CMK (cell line): ENCODE measurements around the gene ESRRG.
"Not testable (repeated sequence)": the region's sequence is repeated elsewhere in the genome, so short reads cannot be mapped to it uniquely, and the experiment has no call there.

ENCODE experiments used
- DNase-seq: peaks from one replicate; pipeline ENCODE4 v3.0.0-alpha.2; 2010; ENCODE audit warnings: low read depth

The ESRRG gene

DNA sequence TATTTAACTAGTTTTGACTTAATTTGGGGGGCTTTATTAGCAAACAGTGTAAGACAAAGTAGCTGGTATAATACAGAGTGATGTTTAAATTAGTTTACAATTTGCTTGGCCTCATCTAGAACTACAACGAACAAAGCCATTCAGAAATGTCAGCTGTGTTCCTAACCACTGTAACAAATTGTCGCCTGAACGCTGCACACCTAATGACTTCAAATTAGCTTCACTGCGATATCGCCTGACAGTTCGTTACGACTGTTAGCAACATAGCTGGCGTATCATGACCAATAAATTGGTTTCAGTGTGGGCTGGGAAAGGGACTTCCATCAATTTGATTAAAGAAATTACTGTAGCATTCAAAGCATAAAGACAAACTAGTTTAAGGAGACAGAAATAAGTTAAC lies 160.1 kb downstream of the ESRRG start:
- DNase-seq: no peak

DNA sequence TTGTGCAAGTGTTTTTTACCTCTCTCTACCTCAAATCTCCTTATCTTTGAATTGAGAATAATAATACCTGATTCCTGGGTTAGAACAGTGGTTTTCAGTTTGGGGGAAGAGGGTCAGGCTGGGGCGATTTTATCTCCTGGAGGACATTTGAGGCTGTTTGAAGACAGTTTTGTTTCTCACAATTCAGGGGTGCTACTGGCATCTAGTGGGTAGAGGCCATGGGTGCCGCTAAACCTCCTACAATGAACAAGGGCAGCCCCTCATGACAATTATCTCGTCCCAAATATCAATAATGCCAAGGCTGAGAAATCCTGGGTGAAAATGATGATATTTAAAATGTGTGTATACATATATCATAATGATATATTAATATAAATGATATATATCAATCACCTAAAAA lies 160.8 kb downstream of the ESRRG start:
- DNase-seq: no peak

DNA sequence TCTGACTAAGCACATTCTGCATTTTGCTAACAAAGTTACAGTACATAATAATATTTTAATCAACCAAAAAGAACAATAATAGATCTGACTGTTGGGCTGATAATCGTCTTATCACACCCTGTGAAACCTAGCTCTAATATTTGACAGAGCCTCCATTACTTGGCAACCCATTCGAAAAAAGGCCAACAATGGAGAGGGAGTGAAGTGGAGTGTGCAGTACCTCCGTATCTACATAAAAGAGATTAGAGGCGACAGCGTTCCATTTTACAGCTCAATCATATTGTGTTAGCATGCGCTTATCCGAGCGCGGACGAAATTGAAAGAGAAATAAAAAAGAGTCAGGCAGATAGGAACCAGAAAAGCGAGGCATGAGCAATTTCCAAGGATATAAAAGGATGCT lies 162.7 kb downstream of the ESRRG start:
- DNase-seq: no peak

DNA sequence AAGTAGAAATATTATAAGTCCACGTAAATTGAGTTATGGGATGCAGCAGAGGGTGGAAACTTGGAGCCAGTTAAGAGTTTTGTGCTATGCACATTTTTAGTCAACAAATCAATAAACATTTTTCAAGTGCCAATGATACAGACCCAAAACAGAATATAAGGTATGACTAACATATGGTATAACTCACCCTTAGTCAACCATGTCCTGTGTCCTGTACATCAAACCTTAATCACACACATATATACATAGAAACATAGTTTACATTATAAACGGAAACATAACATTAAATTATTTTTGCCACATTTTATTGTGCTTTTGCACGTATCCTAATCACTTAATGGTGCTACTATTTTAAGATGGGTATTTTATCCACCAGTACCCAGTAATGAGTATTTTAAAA lies 163.9 kb downstream of the ESRRG start:
- no peak for DNase-seq

DNA sequence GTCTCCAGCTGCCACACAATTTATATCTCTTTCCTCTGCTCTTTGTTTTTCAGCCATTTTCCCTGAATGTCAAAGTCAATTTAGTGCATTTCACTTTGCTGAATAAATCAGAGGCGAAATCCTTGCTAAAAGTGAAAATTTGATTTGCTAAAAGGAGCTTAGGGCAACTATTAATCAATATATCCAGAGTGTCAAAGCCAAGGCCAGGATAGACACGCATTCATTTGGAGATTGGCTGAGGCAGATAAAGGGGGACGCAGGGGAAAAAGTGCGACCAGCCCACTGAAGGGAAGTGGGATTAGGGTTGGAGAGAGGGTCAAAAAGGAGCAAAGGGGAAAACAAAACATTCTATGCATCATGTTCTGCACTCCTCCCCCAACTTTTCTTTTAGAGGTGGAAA lies 167.6 kb downstream of the ESRRG start:
- no peak for DNase-seq

DNA sequence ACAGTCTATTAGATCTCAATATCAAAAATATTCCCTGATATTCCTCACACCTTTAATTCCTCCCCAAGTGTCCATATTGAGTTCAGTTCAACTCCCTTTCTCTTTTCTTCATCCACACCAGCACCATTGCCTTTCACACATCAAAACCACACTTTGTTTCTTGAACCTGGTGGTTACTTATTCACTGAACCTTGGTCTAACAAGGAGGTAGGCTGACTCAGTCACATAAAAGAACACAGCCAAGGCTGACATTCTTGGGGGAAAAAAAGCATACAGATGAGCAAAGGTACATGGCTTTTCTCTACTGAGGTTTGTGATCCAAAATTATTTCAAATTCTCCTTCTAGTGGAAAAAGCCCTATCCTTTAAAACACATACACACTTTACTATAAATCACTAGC lies 168.3 kb downstream of the ESRRG start:
- no peak for DNase-seq

DNA sequence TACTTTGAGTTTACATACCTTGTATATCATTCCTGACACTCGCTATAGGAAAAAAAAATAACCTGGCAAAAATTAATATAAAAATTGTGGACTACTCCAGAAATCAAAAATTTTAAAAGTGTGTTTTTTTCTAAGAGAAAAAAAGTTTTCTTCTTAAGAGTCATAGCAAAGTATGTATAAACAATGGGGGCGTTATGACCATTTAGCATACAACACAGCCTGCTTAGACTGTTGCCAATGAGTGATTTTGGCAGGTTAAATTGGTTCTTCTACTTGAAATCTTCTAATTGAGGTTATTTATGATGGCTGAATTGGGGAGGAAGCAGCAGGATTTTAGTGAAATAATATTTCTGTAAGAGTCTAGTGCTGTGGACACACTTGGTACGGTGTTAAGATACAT lies 169.5 kb downstream of the ESRRG start:
- no peak for DNase-seq

DNA sequence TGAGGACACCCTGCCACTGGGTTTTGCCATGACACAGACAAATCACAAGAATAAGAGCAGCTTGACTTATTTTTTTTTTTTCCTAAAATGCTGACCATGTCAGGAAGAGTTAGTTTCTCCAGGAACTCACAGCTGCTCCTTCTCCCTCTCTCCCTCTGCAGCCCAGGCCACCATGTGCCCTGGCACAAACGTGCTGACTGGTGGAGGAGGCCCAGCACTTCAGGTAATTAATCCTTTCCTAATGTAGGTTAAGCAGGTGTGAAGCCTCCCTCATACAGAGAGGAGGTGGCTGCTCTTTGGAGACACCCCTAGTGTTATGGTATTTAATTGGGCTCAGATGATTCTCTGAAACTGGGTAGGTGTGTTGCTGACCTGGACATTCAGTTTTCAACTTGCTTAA lies 170.2 kb downstream of the ESRRG start:
- DNase-seq: no peak

DNA sequence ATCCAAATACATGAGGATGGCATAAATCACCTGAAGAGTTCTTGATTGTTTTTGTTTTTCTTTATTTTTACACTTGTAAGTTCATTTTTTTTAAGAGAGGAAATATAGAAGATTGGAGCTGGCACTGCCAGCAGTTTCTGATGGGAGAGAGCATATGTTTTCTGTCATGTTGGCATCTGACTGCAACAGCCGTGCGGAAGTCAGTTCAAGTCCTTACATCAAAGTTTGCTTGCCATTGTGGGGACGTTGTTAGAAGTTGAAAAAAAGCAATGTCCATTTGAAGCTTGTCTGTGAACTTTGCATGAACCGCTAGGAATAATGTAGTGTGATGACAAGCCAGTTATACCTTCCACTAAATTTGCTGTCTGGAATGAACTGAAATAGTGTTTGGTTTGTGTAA lies 173.4 kb downstream of the ESRRG start:
- no peak for DNase-seq

DNA sequence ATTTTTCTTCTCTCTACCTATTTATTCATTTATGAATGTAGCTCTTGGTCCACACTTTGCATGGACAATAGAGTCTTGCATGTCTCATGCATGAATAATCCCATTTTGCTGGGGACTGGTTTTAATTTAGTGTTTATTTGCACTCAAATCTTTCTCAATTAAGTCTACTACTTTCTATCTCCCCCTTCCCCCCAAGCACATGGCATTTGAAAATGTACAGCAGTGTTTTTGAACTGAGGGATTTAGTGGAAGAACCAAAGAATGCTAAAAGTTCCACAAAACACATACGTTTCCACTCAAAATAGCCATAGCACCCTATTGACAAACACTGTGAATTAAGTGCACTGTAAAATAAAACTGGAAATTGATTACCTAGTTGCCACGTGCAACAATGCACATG lies 180.5 kb downstream of the ESRRG start:
- no peak for DNase-seq

DNA sequence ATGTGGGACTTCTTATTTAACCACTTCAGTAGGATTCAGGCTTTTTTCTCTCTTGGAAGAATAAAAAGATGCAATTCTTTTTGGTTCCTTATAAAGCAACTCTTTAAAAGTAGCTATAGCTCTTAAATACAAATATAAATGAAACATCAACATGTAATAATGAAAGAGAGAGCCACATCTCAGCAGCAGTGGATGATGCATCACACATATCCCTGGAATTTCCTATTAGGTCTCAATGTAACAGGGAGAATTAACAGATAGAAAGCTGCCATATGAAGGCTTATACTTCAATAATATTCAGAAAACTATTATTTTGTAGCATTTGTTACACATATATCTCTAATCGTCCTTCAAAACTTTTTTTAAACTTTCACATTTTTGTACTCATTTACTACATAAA lies 181.0 kb downstream of the ESRRG start:
- no peak for DNase-seq

DNA sequence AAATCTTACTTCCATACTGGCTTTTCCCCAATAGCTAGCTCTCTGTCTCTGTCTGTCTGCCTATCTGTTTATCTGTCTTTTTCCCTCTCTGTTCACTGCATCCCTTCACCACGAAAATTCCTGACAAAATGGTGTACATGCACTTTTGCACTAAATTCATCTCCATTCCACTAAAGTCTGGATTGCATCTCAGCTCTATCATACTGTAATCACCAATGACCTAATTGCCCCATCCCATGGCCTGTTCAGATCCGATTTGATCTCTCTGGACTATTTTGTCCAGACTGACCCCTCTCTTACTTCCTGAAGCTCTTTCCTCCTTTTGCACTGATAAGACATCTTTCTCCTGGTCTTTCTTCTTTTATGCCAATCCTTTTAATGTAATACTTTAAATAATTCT lies 187.5 kb downstream of the ESRRG start:
- no peak for DNase-seq

DNA sequence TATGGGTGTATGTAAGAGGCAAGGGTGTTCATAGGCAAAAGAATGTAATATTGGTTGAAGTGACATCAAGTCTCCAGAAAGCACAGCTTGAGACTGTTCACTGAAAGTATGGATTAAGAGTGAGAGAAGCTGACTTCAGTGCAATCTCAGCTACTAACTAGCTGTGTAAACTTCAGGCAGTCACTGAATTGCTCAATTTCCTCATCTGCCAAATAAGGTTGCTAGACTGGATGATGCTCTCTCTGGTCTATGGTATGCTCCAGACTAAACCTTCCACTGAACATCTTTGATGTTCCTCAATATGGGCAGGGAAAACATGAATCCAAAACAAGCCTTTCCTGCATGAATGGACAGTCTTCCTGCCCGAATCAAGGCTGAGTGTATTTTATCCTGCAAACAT lies 188.2 kb downstream of the ESRRG start:
- DNase-seq: no peak

DNA sequence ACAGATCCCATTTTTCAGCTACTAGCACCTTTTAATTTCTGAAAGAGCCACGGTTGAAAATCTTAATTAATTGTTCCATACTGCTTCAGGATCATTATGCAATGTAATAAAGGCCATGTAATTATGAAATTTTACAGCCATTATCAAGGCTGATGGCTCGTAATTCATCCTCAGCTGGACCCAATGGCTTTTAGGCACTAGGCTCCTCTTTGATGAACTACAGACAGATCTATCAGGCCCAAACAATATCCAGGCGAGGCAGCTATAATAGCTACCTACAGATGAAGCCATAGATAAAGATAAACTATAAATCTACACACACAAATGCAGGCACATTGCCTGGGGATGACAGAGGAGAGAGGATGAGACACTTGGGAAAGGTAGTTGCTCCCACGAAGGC lies 189.5 kb downstream of the ESRRG start:
- no peak for DNase-seq

DNA sequence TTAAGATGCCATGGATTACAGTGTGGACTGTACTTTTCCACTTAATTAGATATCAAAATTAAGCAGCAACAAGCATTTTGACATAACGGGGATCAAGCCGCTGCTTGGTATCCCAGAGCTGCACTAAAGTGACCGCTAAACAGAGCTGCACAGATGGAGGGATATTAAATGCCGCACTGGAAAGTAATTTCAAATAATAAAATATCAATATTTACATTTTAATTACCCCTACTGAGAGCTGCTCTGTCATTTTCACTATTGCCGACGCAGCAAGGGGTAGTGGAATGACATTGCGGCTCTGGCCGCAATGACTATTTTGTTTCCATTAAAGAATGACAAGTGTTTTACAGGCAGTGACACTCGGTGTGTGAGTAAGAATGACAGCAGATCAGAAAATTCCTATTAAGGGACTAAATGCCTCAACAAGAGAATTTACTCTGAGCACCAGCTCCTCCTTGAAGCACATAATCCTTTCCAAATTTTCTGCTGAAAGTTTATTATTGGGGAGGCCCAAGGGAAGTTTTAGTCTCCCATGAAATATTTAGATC lies 190.9 kb downstream of the ESRRG start:
- no peak for DNase-seq

DNA sequence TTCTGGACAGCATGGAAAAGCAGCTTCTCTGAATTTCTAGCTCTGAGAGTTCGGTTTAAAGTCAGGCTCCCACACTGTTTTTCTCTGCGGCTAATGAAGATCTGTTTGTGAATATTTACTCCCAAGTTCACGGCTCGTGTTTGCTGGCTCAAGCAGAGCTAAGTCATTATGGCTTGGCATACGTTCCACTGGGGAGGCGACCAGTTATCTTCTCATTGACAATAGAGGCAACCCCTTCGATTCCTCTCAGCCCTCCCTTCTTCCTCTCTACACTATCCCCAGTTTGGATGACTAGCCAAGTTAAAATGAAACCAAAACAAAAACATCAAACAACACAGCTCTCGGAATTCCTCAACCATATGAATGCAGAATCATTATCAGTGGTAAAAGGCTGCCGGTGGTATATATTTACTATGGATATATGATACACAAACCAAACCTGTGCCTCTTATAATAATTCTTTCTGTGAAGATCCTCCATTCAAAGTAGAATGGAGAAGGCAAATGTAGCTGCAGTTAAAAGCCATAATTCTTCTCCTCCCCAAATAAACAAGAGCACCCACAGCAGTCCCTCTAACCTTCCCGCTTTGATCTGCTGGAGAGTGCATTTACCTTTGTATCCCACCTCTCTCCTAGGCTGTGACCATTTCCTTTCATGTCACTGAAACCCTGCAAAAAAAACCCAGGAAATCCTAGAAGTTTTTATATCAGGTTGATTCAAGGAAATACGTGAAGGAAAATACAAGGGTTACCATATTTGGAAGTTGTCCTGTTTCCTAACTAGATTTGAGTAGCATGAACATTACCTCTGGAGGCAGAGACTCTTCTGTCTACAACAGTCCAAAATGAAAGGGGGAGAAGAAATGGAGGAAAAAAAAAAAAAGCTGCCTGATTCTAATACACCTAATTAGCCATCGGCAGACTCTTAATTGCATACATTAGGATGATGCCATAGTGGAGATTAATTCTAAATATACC lies 191.7 kb downstream of the ESRRG start:
- DNase-seq: no peak

DNA sequence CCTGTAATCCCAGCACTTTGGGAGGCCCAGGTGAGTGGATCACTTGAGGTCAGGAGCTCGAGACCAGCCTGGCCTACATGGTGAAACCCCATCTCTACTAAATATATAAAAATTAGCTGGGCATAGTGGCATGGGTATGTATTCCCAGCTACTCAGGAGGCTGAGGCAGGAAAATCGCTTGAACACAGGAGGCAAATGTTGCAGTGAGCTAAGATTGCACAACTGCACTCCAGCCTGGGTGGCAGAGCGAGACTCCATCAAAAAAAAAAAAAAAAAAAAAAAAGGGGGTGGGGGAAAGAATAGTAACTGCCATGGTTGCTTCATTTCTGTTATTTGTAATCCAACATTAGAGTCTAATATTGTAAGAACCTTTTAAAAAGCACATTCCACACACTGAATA lies 193.4 kb downstream of the ESRRG start:
- not testable (repeated sequence) for DNase-seq

DNA sequence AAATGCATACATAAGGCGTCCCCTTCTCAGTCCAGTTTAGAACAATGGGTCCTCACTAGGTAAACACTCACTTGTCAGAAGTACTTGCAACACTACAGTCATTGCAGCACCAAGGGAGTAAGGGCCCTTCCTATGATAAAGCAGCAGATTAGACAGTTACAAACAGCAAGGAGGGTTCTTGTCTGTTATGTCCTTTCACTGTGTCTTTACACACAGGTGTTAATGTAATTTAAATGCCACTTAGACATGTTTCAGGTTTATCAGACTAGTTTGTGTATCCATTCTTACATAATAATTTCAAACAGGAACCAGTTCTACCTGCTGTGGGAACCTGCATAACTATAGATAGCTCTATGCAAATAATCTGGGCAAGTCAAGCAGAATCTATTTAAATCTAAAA lies 194.4 kb downstream of the ESRRG start:
- no peak for DNase-seq

DNA sequence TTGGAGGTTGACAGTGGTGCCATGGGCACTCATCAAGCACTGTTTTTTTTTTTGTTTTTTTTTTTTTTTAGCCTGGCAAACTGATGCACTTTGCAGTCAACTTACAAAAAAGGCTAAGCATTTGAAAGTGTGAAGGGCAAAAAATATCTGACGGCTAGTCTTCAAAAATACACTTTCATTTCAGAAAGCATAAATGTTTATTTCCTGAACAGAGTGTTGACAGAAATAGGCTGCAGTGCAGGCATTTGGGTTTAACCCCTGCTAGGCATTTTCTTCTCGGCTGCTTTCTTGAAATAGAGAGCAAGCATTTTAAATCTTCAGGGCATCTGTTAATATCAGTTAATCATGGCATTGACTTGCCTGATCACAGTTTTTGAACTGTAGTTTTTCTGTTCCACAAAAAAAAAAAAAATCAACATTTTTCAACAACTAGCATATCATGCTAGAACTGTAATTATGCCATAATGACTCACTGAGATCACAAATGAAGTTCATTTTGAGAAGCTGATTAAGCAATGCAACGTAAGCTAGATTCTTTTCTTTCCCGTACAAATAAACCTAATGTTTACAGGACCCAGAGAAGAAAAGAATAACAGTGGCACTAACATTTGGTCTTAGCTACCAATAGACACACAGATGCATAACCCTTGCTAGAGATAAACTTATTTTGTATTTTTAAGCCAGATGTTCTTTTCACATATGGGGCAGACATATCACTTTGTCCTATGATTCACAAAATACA lies 199.6 kb downstream of the ESRRG start:
- DNase-seq: no peak

DNA sequence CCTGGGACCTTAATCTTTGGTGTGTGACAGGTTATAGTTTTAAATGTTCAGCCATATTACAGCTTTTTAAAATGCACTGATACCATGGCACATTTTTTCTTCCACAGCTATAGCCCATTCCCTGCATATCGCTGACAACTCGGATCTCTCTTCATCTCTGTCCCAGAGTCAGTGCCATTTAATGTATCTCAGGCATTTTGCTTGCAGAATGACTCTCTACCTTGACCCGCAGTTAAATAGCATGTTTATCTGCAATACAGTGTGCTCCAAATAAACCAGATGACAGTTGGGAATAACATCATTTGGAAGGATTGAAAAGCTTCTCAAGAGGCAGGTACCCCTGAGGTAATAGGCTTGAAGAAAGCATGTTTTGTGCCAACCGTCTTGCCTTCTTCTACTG lies 200.2 kb downstream of the ESRRG start:
- no peak for DNase-seq

DNA sequence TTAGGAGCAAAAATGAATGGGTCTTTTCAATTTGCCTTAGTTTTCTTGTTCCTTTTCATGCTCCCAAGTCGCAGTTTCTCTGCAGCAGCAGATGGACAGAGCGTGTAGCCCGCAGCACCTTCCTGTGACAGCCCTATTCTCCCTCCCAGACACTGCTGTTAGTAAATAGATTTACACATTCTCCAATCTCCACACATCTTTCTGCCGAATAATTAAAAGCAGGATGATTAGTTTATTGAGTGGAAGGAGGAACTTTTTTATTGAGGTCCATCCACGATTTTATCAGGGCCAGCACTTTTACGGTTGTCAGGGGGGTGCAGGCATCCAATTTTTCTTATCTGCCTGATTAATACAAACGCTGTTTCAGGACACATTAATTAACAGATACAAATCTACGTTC lies 201.8 kb downstream of the ESRRG start:
- no peak for DNase-seq

DNA sequence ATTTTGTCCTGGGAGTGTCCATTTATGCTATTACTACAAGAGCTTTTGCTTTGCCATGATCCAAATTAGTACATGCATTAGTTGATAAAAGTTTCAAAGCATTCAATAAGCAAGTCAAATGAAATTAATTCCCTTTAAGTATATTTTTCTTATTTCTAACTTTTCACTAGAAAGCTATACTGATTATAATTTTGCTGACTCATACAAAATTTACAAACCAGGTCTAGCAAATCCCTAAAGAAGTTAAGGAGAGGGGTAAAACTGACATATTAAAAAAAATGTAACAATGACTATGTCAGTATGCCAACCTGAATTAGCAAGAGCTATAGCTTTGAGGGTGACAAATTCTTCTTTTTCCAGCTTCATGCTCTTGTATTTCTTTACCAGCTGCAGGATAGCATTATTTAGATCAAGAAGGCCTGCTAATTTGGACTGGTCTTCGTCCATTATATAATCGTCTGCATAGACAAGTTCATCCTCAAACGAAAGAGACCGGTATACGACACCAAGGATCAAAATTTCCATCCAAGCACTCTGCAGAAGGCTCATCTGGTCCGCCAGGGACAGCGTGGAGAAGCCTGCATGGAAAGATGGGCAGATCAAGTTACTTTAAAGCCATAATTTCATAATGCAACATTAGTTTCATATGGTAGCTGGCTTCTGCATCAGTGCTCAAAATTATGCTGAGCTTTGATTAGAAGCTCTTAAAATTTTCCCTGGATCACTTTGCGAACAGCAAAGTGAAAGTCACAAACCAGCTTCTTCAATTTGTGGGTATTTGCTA lies 204.2 kb downstream of the ESRRG start:
- DNase-seq: no peak
